Measurements from ENCODE around the gene STRN3.

The STRN3 gene

GRCh38 chr14:30990770-30991169 is 35.4 kb downstream of the STRN3 start:
- TF ChIP-seq CTCF (IDR thresholded peaks at IDR 0.05; ENCODE audit: low read depth, low read length) = no peak
- no peak for DNase-seq (ENCODE audit: extremely low read depth, low read depth)

- TF ChIP-seq CTCF (IDR thresholded peaks at IDR 0.05; ENCODE audit: low read depth, low read length) = no peak
- DNase-seq (ENCODE audit: extremely low read depth, low read depth) = no peak
Measured at GRCh38 chr14:30988509-30988908, 37.7 kb downstream of the STRN3 start.

GRCh38 chr14:30985796-30986195 is 40.4 kb downstream of the STRN3 start:
- no peak for DNase-seq (ENCODE audit: extremely low read depth, low read depth)
- no peak for TF ChIP-seq CTCF (IDR thresholded peaks at IDR 0.05; ENCODE audit: low read depth, low read length)

GRCh38 chr14:30983858-30984257 is 42.3 kb downstream of the STRN3 start:
- no peak for DNase-seq (ENCODE audit: extremely low read depth, low read depth)
- TF ChIP-seq CTCF (IDR thresholded peaks at IDR 0.05; ENCODE audit: low read depth, low read length) = no peak

- no peak for DNase-seq (ENCODE audit: extremely low read depth, low read depth)
- no peak for TF ChIP-seq CTCF (IDR thresholded peaks at IDR 0.05; ENCODE audit: low read depth, low read length)
Measured at GRCh38 chr14:30982533-30982932, 43.6 kb downstream of the STRN3 start.

- TF ChIP-seq CTCF (IDR thresholded peaks at IDR 0.05; ENCODE audit: low read depth, low read length) = no peak
- DNase-seq (ENCODE audit: extremely low read depth, low read depth) = no peak
Measured at GRCh38 chr14:30980980-30981379, 45.2 kb downstream of the STRN3 start.

- peak; percentile 52 for DNase-seq (ENCODE audit: extremely low read depth, low read depth)
- TF ChIP-seq CTCF (IDR thresholded peaks at IDR 0.05; ENCODE audit: low read depth, low read length) = peak; percentile 60
Measured at GRCh38 chr14:30980106-30980704, 46.0 kb downstream of the STRN3 start.

Data from AG09319 (cell line).